Measurements from ENCODE around the gene POLR1B. TPM values are rescaled to one million over a fixed set of nuclear protein-coding genes. Genes with fewer than 3 reads are reported as not detected.
"Not testable (repeated sequence)": the region's sequence is repeated elsewhere in the genome, so short reads cannot be mapped to it uniquely, and the experiment has no call there.

Gene POLR1B
- total RNA-seq, 1 experiment from 2014 or later: 27.7 TPM

GRCh38 chr2:112500850-112501484 lies 41.3 kb upstream of the POLR1B start:
- H4K20me1 ChIP-seq (ENCODE audit: insufficient read depth); H3K27me3 ChIP-seq (ENCODE audit: insufficient read depth, low read depth); H3K27ac ChIP-seq; H3K79me2 ChIP-seq (ENCODE audit: low read depth); POLR2A ChIA-PET (ENCODE audit: unreplicated experiment); H3K4me3 ChIP-seq; H2AFZ ChIP-seq; H3K4me1 ChIP-seq (replicated peaks; ENCODE audit: insufficient read depth); BruUV-seq (replicated peaks); H3K9me2 ChIP-seq (ENCODE audit: insufficient read depth); H3K36me3 ChIP-seq (ENCODE audit: low read depth); H3K4me2 ChIP-seq; H3K9me3 ChIP-seq (ENCODE audit: insufficient read depth, low read depth); H3F3A ChIP-seq (ENCODE audit: insufficient read depth, low read depth): not testable (repeated sequence)
- CTCF ChIA-PET: interaction anchor here (1.4 kb wide), 1 partner anchor 379 kb away, joined by 3 read pairs; no protein-coding TSS in a partner anchor
- peak in 1 of 2 experiments; percentile 29 for DNase-seq
- TF ChIP-seq CTCF (conservative IDR thresholded peaks at IDR 0.05): peak; percentile 55
- intact Hi-C loops (cut with micrococcal nuclease; ENCODE audit: unreplicated experiment): loop anchor here (5.0 kb wide), 1 partner anchor 244 kb away; the partner anchor contains the start of gene ZC3H8

DNA sequence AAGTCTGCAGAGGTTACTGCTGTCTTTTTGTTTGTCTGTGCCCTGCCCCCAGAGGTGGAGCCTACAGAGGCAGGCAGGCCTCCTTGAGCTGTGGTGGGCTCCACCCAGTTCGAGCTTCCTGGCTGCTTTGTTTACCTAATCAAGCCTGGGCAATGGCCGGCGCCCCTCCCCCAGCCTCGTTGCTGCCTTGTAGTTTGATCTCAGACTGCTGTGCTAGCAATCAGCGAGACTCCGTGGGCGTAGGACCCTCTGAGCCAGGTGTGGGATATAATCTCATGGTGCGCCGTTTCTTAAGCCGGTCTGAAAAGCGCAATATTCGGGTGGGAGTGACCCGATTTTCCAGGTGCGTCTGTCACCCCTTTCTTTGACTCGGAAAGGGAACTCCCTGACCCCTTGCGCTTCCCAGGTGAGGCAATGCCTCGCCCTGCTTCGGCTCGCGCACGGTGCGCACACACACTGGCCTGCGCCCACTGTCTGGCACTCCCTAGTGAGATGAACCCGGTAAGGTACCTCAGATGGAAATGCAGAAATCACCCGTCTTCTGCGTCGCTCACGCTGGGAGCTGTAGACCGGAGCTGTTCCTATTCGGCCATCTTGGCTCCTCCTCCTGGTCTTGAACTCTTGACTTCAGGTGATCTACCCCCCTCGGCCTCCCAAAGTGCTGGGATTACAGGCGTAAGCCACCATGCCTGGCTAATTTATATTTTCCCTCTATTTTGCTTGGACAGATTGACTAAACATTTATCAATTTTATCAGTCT lies 32.8 kb upstream of the POLR1B start:
- H3K4me1 ChIP-seq (replicated peaks; ENCODE audit: insufficient read depth); H3K79me2 ChIP-seq (ENCODE audit: low read depth); intact Hi-C loops (cut with micrococcal nuclease; ENCODE audit: unreplicated experiment); H4K20me1 ChIP-seq (ENCODE audit: insufficient read depth); H2AFZ ChIP-seq; H3K4me3 ChIP-seq; H3K4me2 ChIP-seq; BruUV-seq (replicated peaks); H3K36me3 ChIP-seq (ENCODE audit: low read depth); H3K9me3 ChIP-seq (ENCODE audit: insufficient read depth, low read depth); H3K9me2 ChIP-seq (ENCODE audit: insufficient read depth); H3F3A ChIP-seq (ENCODE audit: insufficient read depth, low read depth); H3K27me3 ChIP-seq (ENCODE audit: insufficient read depth, low read depth); H3K27ac ChIP-seq; DNase-seq; CTCF ChIA-PET: not testable (repeated sequence)
- POLR2A ChIA-PET (ENCODE audit: unreplicated experiment): interaction anchor here (0.7 kb wide), 1 partner anchor 19 kb away, joined by 3 read pairs; no protein-coding TSS in a partner anchor

GRCh38 chr2:112516801-112517200 lies 25.5 kb upstream of the POLR1B start:
- H4K20me1 ChIP-seq (ENCODE audit: insufficient read depth): no peaks in the 10 kb centered on the region
- TF ChIP-seq CTCF (conservative IDR thresholded peaks at IDR 0.05) (no peak), EZH2 (IDR thresholded peaks at IDR 0.05; ENCODE audit: low read depth) (no peak)

More at GRCh38 chr2:112516801-112517200, 25.5 kb upstream of the POLR1B start:
- no peaks in the 10 kb centered on the region for H3F3A ChIP-seq (ENCODE audit: insufficient read depth, low read depth)
- H3K9me3 ChIP-seq (ENCODE audit: insufficient read depth, low read depth): no peaks in the 10 kb centered on the region
- POLR2A ChIA-PET (ENCODE audit: unreplicated experiment): interaction anchor here (0.7 kb wide), 1 partner anchor 571 kb away, joined by 3 read pairs; no protein-coding TSS in a partner anchor
- no peaks in the 10 kb centered on the region for H3K36me3 ChIP-seq (ENCODE audit: low read depth)
- H2AFZ ChIP-seq: no peak overlapping the region
- no peaks in the 10 kb centered on the region for H3K4me1 ChIP-seq (replicated peaks; ENCODE audit: insufficient read depth)
- H3K27me3 ChIP-seq (ENCODE audit: insufficient read depth, low read depth): no peaks in the 10 kb centered on the region
- H3K4me2 ChIP-seq: no peak overlapping the region
- intact Hi-C loops (cut with micrococcal nuclease; ENCODE audit: unreplicated experiment): no loop called here
- H3K27ac ChIP-seq: no peak overlapping the region
- BruUV-seq (replicated peaks): no TSS peak
- H3K9me2 ChIP-seq (ENCODE audit: insufficient read depth): no peaks in the 10 kb centered on the region
- no peak overlapping the region for H3K4me3 ChIP-seq
- CTCF ChIA-PET: no interaction called here
- no peak for DNase-seq
- H3K79me2 ChIP-seq (ENCODE audit: low read depth): no peaks in the 10 kb centered on the region

Measured in PC-9 (cell line).